ENCODE measurements around the gene FBXL15.

- TF ChIP-seq ZNF274 (IDR thresholded peaks at IDR 0.05; ENCODE audit: low read depth, low read length), result no peak
- TF ChIP-seq YY1 (IDR thresholded peaks at IDR 0.05; ENCODE audit: insufficient read depth, insufficient read length), result no peak
- no peak for TF ChIP-seq SUZ12 (IDR thresholded peaks at IDR 0.05; ENCODE audit: extremely low read depth, insufficient read depth, insufficient read length)
These were observed 27.1 kb upstream of the FBXL15 start for GRCh38 chr10:102393411-102394078.
